ENCODE measurements around the gene EXOC4.

GRCh38 chr7:133601617-133602016, 348.7 kb downstream of the EXOC4 start:
- no peak for TF ChIP-seq POLR2A (IDR thresholded peaks at IDR 0.05)
- no peak for TF ChIP-seq EP300 (IDR thresholded peaks at IDR 0.05)

All from ovary (tissue), 1 donor.